Measurements from ENCODE around the gene SLC25A41. TPM values are rescaled to one million over a fixed set of nuclear protein-coding genes. Genes with fewer than 3 reads are reported as not detected.

Gene SLC25A41
- total RNA-seq, 1 donor from 2014 or later: not detected

DNA sequence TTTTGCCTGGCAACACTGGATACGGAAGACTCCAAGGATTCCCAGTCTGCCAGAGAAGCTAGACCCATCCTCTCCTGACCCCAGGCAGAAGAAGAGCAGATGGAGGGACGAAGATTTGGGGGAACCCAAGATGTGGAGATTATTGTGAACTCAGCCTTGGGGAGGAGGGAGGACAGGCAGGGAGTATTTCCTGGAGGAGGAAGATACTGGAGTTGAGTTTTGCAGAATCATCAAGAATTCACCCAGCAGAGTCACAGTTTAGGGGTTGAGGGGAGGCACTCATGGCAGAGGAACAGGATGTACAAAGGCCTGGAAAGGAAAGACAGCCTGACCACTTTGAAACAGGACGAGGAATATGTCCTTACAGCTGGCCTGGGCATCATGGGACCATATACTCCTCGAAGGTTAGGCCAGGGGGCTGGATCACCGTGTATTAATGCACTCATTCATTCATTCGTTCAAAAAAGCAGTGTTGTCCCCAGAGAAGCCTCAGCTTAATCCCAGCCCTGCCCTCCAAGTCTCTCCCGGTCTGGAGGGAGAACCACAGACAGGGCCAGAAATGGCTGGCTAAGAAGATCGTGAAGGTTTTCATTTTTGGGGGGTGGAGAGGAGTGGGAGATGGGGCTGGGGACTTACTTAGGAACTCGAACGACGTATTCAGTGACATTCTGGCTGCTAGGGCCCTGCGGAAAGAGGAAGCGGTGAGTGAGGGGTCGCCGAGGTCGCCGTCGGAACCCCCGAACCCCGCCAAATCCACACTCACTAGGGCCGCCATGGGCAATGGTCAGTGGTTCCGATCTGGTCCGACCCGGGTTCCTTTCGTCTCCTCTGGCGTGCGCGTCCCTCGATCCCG is 41.1 kb downstream of the SLC25A41 start:
- FAIRE-seq (no peak), DNase-seq (ENCODE audit: low read depth) (no peak)
- TF ChIP-seq, protein P1, sequence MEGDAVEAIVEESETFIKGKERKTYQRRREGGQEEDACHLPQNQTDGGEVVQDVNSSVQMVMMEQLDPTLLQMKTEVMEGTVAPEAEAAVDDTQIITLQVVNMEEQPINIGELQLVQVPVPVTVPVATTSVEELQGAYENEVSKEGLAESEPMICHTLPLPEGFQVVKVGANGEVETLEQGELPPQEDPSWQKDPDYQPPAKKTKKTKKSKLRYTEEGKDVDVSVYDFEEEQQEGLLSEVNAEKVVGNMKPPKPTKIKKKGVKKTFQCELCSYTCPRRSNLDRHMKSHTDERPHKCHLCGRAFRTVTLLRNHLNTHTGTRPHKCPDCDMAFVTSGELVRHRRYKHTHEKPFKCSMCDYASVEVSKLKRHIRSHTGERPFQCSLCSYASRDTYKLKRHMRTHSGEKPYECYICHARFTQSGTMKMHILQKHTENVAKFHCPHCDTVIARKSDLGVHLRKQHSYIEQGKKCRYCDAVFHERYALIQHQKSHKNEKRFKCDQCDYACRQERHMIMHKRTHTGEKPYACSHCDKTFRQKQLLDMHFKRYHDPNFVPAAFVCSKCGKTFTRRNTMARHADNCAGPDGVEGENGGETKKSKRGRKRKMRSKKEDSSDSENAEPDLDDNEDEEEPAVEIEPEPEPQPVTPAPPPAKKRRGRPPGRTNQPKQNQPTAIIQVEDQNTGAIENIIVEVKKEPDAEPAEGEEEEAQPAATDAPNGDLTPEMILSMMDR (IDR thresholded peaks at IDR 0.05; ENCODE audit: insufficient read depth, low read length, severe bottlenecking): no peak
- no peaks in the 10 kb centered on the region for H3K27me3 ChIP-seq (ENCODE audit: control insufficient read depth, insufficient read depth, low read length)
- H3K36me3 ChIP-seq (ENCODE audit: control insufficient read depth, insufficient read depth, low read length): peaks cover 18% of the 10 kb centered on the region
- peak overlapping the region; percentile 74 for H3K4me3 ChIP-seq (ENCODE audit: low read depth, low read length)

DNA sequence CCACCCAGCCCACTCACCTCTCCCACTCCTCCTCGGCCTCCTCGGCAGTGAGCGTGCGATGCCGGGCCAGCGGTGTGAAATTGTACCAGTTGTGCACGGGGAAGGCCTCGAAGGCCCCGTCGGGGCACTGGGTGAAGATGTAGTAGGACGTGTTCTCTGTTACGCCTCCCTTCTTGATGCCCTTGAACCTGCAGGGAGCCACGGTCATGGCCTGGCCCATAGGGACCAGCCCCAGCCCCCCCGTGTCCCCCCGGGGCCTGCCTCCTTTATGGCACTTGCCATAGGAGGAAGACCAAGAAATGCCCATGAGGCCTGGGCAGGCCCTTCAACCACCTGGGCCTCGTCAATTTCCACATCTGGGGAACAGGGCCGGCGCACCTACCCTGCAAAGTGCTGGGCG is 46.2 kb downstream of the SLC25A41 start:
- DNase-seq (ENCODE audit: low read depth) (no peak), FAIRE-seq (no peak)
- Histone ChIP-seq H3K27me3 (ENCODE audit: control insufficient read depth, insufficient read depth, low read length) (no peaks in the 10 kb centered on the region), H3K4me3 (ENCODE audit: low read depth, low read length) (no peak overlapping the region), H3K36me3 (ENCODE audit: control insufficient read depth, insufficient read depth, low read length) (peaks cover 38% of the 10 kb centered on the region)
- TF ChIP-seq, protein P1 (IDR thresholded peaks at IDR 0.05; ENCODE audit: insufficient read depth, low read length, severe bottlenecking): no peak

GRCh38 chr19:6384381-6384780 is 49.2 kb downstream of the SLC25A41 start:
- Histone ChIP-seq H3K27me3 (ENCODE audit: control insufficient read depth, insufficient read depth, low read length) (no peaks in the 10 kb centered on the region), H3K4me3 (ENCODE audit: low read depth, low read length) (no peak overlapping the region), H3K36me3 (ENCODE audit: control insufficient read depth, insufficient read depth, low read length) (peaks cover 49% of the 10 kb centered on the region)
- DNase-seq (ENCODE audit: low read depth) (no peak), FAIRE-seq (no peak)
- TF ChIP-seq, protein P1 (IDR thresholded peaks at IDR 0.05; ENCODE audit: insufficient read depth, low read length, severe bottlenecking): no peak

GRCh38 chr19:6383188-6383587 is 50.4 kb downstream of the SLC25A41 start:
- Histone ChIP-seq H3K36me3 (ENCODE audit: control insufficient read depth, insufficient read depth, low read length) (peaks cover 41% of the 10 kb centered on the region), H3K4me3 (ENCODE audit: low read depth, low read length) (no peak overlapping the region), H3K27me3 (ENCODE audit: control insufficient read depth, insufficient read depth, low read length) (no peaks in the 10 kb centered on the region)
- DNase-seq (ENCODE audit: low read depth) (no peak), FAIRE-seq (no peak)
- TF ChIP-seq, protein P1 (IDR thresholded peaks at IDR 0.05; ENCODE audit: insufficient read depth, low read length, severe bottlenecking): no peak

DNA sequence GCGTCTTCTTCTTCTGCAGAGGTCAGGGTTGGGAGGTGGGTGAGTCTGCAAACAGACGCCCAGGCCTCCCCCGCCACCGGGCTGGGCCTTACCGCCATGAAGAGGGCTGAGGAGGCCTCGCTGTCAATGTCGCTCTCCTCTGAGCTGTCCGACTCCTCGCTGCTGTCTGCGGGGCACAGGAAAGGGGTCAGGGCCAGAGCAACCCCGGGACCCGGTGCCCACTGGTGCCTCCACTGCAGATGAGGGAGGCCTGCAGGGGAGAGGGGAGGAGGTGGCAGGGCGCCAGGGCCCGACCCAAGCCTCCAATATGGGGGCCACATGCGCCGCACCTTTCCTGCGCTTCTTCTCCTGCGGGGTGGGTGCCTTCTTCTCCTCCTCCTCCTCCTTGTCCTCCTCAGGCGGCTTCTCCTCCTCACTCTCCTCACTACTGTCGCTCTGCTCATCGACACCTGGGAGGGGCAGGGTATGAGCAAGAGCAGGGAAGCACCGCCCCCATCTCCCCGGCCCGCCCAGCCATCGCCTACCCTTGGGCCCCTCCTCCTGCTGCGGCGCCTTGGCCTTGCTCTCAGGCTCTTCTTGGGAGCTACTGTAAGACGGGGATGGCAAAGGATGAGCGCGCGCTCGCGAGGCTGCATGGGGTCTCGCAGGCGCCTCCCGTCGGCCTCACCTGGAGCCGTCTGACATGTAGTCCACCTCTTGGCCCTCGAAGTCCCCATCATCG is 52.4 kb downstream of the SLC25A41 start:
- Histone ChIP-seq H3K36me3 (ENCODE audit: control insufficient read depth, insufficient read depth, low read length) (peaks cover 33% of the 10 kb centered on the region), H3K4me3 (ENCODE audit: low read depth, low read length) (no peak overlapping the region)
- no peak for FAIRE-seq

More for the DNA sequence above, 52.4 kb downstream of the SLC25A41 start:
- H3K27me3 ChIP-seq (ENCODE audit: control insufficient read depth, insufficient read depth, low read length): no peaks in the 10 kb centered on the region
- DNase-seq (ENCODE audit: low read depth): no peak
- TF ChIP-seq, protein P1 (IDR thresholded peaks at IDR 0.05; ENCODE audit: insufficient read depth, low read length, severe bottlenecking): no peak

Data from bronchial epithelial cell (primary cell).